Neural cell (in vitro differentiated cells): ENCODE measurements around the gene TRPM2. TPM values are rescaled to one million over a fixed set of nuclear protein-coding genes. Genes with fewer than 3 reads are reported as not detected.

Experiments
- H2AFZ ChIP-seq: fragments of 200-600, 300-800 bp; sonication (generic), shearing (Covaris generic); 2 replicates; pipeline ENCODE4 v1.6.0; 2014; ENCODE audit warnings: low read depth, mild to moderate bottlenecking, antibody characterized with exemption, low read length, moderate library complexity
- H3F3A ChIP-seq: fragments of 200-600 bp; shearing (Covaris generic); 2 replicates; pipeline ENCODE4 v1.6.1; 2016; ENCODE audit warnings: mild to moderate bottlenecking, moderate library complexity, mixed read lengths, antibody characterized with exemption, low read length; ENCODE audit not compliant: insufficient read depth, poor library complexity, severe bottlenecking
- H3K27ac ChIP-seq: fragments of 200-600, 300-800 bp; sonication (generic), shearing (Covaris generic); 2 replicates; pipeline ENCODE4 v1.5.1; 2014; ENCODE audit warnings: mild to moderate bottlenecking, low read length, moderate library complexity
- H3K27me3 ChIP-seq: fragments of 300-800, 200-600 bp; sonication (generic), shearing (Covaris generic); 2 replicates; pipeline ENCODE4 v1.6.0; 2014; ENCODE audit warnings: mild to moderate bottlenecking, low read depth, low read length, moderate library complexity; ENCODE audit not compliant: insufficient read depth
- H3K36me3 ChIP-seq: fragments of 300-800, 200-600 bp; sonication (generic), shearing (Covaris generic); 2 replicates; pipeline ENCODE4 v1.5.1; 2014; ENCODE audit warnings: mild to moderate bottlenecking, antibody characterized with exemption, low read length, moderate library complexity; ENCODE audit not compliant: insufficient read depth
- H3K4me2 ChIP-seq: fragments of 300-800, 200-600 bp; sonication (generic), shearing (Covaris generic); 2 replicates; pipeline ENCODE4 v1.6.0; 2014; ENCODE audit warnings: mild to moderate bottlenecking, low read length
- H3K4me3 ChIP-seq: fragments of 300-800, 200-600 bp; sonication (generic), shearing (Covaris generic); 2 replicates; pipeline ENCODE4 v1.5.1; 2014; ENCODE audit warnings: mild to moderate bottlenecking, low read length, moderate library complexity
- H3K79me2 ChIP-seq: fragments of 200-600 bp; shearing (Covaris generic); replicated peaks from 2 replicates; pipeline ENCODE4 v1.6.0; 2014; ENCODE audit warnings: mild to moderate bottlenecking, low read length, moderate library complexity; ENCODE audit not compliant: insufficient read depth
- H3K9ac ChIP-seq: fragments of 300-800, 200-600 bp; sonication (generic), shearing (Covaris generic); 2 replicates; pipeline ENCODE4 v1.6.1; 2016; ENCODE audit warnings: mild to moderate bottlenecking, low read length, mixed read lengths
- H3K9me2 ChIP-seq: fragments of 200-600 bp; shearing (Covaris generic); 2 replicates; pipeline ENCODE4 v1.6.1; 2016; ENCODE audit warnings: mild to moderate bottlenecking, low read length, mixed read lengths; ENCODE audit not compliant: insufficient read depth
- H3K9me3 ChIP-seq: fragments of 200-600, 300-800 bp; sonication (generic), shearing (Covaris generic); 2 replicates; pipeline ENCODE4 v1.6.1; 2016; ENCODE audit warnings: mild to moderate bottlenecking, mixed run types, low read length, moderate library complexity, mixed read lengths
- H4K20me1 ChIP-seq: fragments of 200-600 bp; shearing (Covaris generic); 2 replicates; pipeline ENCODE4 v1.6.1; 2016; ENCODE audit warnings: mild to moderate bottlenecking, mixed run types; ENCODE audit not compliant: insufficient read depth
- EP300 ChIP-seq: fragments of 450-650 bp; conservative IDR thresholded peaks from 2 replicates; pipeline ENCODE4 v1.6.1; 2014; ENCODE audit warnings: antibody characterized with exemption, mild to moderate bottlenecking, moderate library complexity; ENCODE audit not compliant: poor library complexity, severe bottlenecking
- EZH2 ChIP-seq: fragments of 200-600, 300-800 bp; shearing (Covaris generic), sonication (generic); IDR thresholded peaks from 2 replicates; pipeline ENCODE4 v1.6.1; 2014; ENCODE audit warnings: antibody characterized with exemption, low read length, borderline replicate concordance, mild to moderate bottlenecking; ENCODE audit not compliant: insufficient read depth, poor library complexity, severe bottlenecking
- POLR2AphosphoS5 ChIP-seq: IDR thresholded peaks from 2 replicates; pipeline ENCODE4 v1.6.1; 2012
- RAD21 ChIP-seq: fragments of 450-650 bp; conservative IDR thresholded peaks from 2 replicates; pipeline ENCODE4 v1.6.1; 2014; ENCODE audit warnings: antibody characterized with exemption, mild to moderate bottlenecking, moderate library complexity
- SMC3 ChIP-seq: fragments of 450-650 bp; conservative IDR thresholded peaks from 2 replicates; pipeline ENCODE4 v1.6.1; 2014; ENCODE audit warnings: antibody characterized with exemption, mild to moderate bottlenecking, moderate library complexity; ENCODE audit not compliant: poor library complexity
- TAF1 ChIP-seq: IDR thresholded peaks from 2 replicates; pipeline ENCODE4 v1.6.1; 2012; ENCODE audit warnings: low read depth
- polyA plus RNA-seq: library from polyadenylated mRNA; depleted of rRNA; stranded (reverse); fragments of >200 nt; gene quantifications from 2 replicates; pipeline ENCODE4 v1.2.3, GENCODE V29; 2014
- TF ChIP-seq, protein P1 (sequence below): fragments of 450-650 bp; IDR thresholded peaks from 2 replicates; pipeline ENCODE4 v1.5.1; 2014; ENCODE audit warnings: antibody characterized with exemption, mild to moderate bottlenecking, moderate library complexity; ENCODE audit not compliant: poor library complexity, severe bottlenecking
- TF ChIP-seq, protein P2 (sequence below): IDR thresholded peaks from 2 replicates; pipeline ENCODE4 v1.6.1; 2012; ENCODE audit warnings: borderline replicate concordance

Gene TRPM2
- polyA plus RNA-seq, 1 donor from 2014 or later, result 0.14 TPM

DNA sequence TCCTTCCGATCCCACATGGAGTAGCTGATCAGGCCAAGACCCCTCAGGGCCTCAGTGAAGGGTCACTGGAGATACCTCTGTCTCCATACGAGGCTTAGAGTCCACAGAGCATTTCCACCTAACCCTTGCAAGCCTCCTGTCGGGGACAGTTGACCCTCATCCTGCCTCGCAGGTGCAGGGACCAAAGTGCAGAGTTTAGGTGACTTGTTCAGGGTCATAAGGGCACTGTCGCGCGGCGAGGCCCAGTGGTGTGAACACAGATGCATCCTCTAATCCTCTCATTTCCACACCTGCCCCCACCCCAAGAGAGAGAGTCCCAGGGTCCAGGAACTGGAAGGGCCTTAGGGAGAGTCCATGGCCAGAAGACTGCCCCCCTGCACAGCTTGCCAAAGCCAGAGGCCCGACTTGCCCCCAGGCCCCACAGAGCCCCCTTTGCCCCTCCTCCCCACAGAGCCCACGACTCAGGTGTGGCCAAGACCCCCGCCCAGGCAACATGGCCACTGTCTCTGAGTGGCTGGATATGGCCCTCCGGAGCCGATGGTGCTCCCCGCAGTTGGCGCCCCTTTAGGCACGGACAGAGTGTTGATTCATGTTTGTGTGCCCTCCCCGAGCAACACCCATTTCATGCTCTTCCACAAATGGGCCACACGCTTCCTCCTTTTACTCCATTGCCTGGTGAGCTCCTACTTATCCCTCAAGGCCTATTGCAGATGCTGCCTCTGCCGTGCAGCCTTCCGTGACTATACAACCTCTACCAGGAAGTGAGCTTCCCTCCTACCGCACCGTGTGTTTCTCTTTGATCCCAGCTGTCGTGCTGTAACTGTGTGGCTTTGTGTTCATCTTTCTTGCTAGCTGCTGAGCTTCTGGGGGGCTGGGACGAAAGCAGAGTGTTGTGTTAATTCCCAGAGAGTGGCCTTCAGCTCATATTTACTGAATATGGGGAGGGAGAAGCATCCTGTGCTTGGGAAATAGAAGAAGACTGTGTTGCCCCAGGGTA is 1.7 kb downstream of the TRPM2 start:
- peaks cover 20% of the 10 kb centered on the region for H3K27me3 ChIP-seq
- no peaks in the 10 kb centered on the region for H3K9me3 ChIP-seq
- no peak overlapping the region for H3K4me3 ChIP-seq

DNA sequence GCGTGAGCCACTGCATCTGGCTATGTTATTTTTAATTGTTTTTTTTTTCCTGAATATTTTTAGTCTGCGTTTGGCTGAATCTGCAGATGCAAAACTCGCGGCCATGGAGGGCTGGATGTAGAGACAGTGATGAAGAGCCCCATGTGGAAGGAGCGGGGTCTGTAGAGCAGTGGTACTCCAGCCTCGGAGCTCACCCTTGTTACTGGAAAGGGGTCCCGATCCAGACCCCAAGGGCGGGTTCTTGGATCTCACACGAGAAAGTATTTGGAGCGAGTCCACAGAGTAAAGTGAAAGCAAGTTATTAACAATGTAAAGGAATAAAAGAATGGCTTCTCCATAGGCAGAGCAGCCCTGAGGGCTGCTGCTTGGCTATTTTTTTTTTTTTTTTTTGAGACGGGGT is 2.7 kb downstream of the TRPM2 start:
- H3K36me3 ChIP-seq, result no peaks in the 10 kb centered on the region
- H3K9me3 ChIP-seq, result no peaks in the 10 kb centered on the region
- H3K27me3 ChIP-seq, result peaks cover 14% of the 10 kb centered on the region
- H3K27ac ChIP-seq, result no peak overlapping the region
- no peaks in the 10 kb centered on the region for H3F3A ChIP-seq
- TF ChIP-seq EP300 (no peak), POLR2AphosphoS5 (no peak), TAF1 (no peak), EZH2 (no peak), RAD21 (no peak)
- TF ChIP-seq, protein P1, sequence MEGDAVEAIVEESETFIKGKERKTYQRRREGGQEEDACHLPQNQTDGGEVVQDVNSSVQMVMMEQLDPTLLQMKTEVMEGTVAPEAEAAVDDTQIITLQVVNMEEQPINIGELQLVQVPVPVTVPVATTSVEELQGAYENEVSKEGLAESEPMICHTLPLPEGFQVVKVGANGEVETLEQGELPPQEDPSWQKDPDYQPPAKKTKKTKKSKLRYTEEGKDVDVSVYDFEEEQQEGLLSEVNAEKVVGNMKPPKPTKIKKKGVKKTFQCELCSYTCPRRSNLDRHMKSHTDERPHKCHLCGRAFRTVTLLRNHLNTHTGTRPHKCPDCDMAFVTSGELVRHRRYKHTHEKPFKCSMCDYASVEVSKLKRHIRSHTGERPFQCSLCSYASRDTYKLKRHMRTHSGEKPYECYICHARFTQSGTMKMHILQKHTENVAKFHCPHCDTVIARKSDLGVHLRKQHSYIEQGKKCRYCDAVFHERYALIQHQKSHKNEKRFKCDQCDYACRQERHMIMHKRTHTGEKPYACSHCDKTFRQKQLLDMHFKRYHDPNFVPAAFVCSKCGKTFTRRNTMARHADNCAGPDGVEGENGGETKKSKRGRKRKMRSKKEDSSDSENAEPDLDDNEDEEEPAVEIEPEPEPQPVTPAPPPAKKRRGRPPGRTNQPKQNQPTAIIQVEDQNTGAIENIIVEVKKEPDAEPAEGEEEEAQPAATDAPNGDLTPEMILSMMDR, result no peak
- TF ChIP-seq, protein P2, sequence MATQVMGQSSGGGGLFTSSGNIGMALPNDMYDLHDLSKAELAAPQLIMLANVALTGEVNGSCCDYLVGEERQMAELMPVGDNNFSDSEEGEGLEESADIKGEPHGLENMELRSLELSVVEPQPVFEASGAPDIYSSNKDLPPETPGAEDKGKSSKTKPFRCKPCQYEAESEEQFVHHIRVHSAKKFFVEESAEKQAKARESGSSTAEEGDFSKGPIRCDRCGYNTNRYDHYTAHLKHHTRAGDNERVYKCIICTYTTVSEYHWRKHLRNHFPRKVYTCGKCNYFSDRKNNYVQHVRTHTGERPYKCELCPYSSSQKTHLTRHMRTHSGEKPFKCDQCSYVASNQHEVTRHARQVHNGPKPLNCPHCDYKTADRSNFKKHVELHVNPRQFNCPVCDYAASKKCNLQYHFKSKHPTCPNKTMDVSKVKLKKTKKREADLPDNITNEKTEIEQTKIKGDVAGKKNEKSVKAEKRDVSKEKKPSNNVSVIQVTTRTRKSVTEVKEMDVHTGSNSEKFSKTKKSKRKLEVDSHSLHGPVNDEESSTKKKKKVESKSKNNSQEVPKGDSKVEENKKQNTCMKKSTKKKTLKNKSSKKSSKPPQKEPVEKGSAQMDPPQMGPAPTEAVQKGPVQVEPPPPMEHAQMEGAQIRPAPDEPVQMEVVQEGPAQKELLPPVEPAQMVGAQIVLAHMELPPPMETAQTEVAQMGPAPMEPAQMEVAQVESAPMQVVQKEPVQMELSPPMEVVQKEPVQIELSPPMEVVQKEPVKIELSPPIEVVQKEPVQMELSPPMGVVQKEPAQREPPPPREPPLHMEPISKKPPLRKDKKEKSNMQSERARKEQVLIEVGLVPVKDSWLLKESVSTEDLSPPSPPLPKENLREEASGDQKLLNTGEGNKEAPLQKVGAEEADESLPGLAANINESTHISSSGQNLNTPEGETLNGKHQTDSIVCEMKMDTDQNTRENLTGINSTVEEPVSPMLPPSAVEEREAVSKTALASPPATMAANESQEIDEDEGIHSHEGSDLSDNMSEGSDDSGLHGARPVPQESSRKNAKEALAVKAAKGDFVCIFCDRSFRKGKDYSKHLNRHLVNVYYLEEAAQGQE, result no peak
- H3K4me2 ChIP-seq, result no peak overlapping the region
- no peak overlapping the region for H3K9ac ChIP-seq
- no peak overlapping the region for H3K4me3 ChIP-seq
- no peaks in the 10 kb centered on the region for H4K20me1 ChIP-seq
- H2AFZ ChIP-seq, result no peak overlapping the region
- H3K79me2 ChIP-seq, result no peaks in the 10 kb centered on the region
- no peaks in the 10 kb centered on the region for H3K9me2 ChIP-seq

More for the DNA sequence above, 1.7 kb downstream of the TRPM2 start:
- no peaks in the 10 kb centered on the region for H3K79me2 ChIP-seq
- no peak overlapping the region for H3K4me2 ChIP-seq
- no peaks in the 10 kb centered on the region for H3K9me2 ChIP-seq
- no peak overlapping the region for H3K9ac ChIP-seq
- no peak overlapping the region for H3K27ac ChIP-seq
- H3K36me3 ChIP-seq, result no peaks in the 10 kb centered on the region
- TF ChIP-seq TAF1 (no peak), SMC3 (no peak), EZH2 (no peak), RAD21 (no peak), EP300 (no peak)
- TF ChIP-seq, protein P1, result no peak
- H3F3A ChIP-seq, result no peaks in the 10 kb centered on the region
- no peak overlapping the region for H2AFZ ChIP-seq
- H4K20me1 ChIP-seq, result no peaks in the 10 kb centered on the region
